ENCODE data around the gene FRMD4A. TPM values are rescaled to one million over a fixed set of nuclear protein-coding genes. Genes with fewer than 3 reads are reported as not detected.
"Not testable (repeated sequence)": the region's sequence is repeated elsewhere in the genome, so short reads cannot be mapped to it uniquely, and the experiment has no call there.

The FRMD4A gene
- total RNA-seq, 1 experiment from 2014 or later = 17.1 TPM

DNA sequence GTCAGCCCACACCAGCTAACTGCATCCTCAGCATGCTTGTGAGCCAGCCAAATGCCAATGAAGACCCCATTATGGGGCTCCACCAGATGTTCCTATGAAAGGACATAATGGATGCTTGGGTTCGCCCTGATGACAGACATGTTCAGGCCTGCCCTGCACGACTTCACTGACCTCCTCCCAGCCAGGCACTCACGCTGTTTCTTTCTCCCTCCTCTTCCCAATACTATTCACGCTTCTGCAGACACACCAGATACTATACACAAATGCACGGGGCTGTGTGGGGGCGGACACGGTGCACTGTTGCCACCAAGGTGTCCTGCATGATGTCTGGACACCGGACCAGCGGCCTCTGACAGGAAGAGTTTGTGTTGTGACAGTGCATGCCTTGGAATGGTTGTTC lies 459.7 kb downstream of the FRMD4A start:
- no peaks in the 10 kb centered on the region for H3K36me3 ChIP-seq
- 0 out of 2 replicates have a peak, but pooled peaks cover 2% of the 10 kb centered on the region for H3K4me1 ChIP-seq
- H3K9me3 ChIP-seq (replicated peaks) = no peaks in the 10 kb centered on the region
- no peak overlapping the region for H3K4me3 ChIP-seq
- DNase-seq = no peak
- H3K27ac ChIP-seq = no peak overlapping the region
- no peaks in the 10 kb centered on the region for H3K27me3 ChIP-seq

DNA sequence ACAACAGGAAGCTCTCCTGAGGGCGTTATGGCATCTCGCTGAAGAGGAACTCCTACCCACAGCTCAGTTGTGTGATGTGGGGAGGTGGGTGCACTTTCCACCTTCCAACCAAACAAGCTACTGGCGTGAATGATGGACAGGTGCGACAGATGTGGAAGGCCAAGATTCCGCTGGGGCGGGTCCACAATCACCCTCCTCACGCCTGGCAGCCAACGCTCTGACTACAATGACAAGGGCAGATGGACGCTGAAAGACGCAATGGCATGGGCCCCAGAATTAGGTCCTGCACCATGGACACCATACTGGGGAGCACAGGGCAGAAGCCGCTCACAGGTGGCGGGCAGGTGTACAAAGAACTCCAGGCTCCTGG lies 461.4 kb downstream of the FRMD4A start:
- Histone ChIP-seq H3K9me3 (replicated peaks) (no peaks in the 10 kb centered on the region), H3K4me1 (0 out of 2 replicates have a peak, but pooled peaks cover 2% of the 10 kb centered on the region), H3K4me3 (no peak overlapping the region), H3K27me3 (no peaks in the 10 kb centered on the region), H3K36me3 (no peaks in the 10 kb centered on the region), H3K27ac (no peak overlapping the region)
- no peak for DNase-seq

DNA sequence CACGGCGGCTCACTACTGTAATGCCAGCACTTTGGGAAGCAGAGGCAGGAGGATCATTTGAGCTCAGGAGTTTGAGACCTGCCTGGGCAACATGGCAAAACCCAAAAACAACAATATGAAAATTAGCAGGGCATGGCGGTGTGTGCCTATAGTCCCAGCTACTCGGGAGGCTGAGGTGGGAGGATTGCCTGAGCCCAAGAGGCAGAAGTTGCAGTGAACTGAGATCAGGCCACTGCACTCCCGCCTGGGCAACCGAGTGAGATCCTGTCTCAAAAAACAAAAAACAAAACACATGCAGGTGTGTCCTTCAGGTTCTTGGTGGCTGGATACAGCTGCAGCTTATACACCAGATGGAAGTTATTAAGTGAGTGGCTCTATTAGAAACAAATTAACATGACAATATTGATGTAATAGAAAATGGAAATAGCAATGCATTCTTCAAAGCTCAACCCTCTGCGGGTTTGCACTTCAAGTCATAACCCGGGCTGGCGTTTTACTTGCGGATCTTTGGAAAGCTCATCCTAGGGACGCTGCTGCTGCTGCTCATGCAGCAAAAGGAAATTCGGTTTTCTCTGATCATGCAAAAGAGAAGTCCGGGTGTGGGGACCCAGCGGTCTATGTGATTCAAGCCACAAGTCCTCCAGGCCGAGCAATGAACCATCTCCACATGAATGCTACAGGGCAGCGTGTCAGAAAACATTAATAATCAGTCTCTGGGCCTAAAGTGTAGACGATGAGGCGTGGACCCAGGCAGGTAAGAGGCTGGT lies 462.0 kb downstream of the FRMD4A start:
- no peak overlapping the region for H3K27ac ChIP-seq
- no peak overlapping the region for H3K4me3 ChIP-seq
- DNase-seq = no peak
- no peaks in the 10 kb centered on the region for H3K36me3 ChIP-seq
- H3K9me3 ChIP-seq (replicated peaks) = no peaks in the 10 kb centered on the region
- H3K4me1 ChIP-seq = 0 out of 2 replicates have a peak, but pooled peaks cover 2% of the 10 kb centered on the region
- H3K27me3 ChIP-seq = no peaks in the 10 kb centered on the region

DNA sequence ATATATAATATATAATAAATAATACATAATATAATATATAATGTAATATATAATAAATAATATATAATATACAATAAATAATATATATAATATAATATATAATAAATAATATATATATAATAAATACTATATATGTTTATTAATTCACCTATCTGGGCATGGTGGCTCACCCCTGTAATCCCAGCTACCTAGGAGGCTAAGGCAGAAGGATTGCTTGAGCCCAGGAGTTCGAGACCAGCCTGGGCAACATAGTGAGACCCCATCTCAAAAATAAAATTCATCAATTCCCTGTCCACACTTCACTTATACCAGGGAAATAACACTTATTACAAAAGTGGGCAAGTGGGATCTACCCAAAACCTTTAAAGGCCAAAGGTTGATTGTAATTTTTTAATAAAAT lies 462.9 kb downstream of the FRMD4A start:
- no peak for DNase-seq
- Histone ChIP-seq H3K4me3 (no peak overlapping the region), H3K36me3 (no peaks in the 10 kb centered on the region), H3K27me3 (no peaks in the 10 kb centered on the region), H3K4me1 (0 out of 2 replicates have a peak, but pooled peaks cover 2% of the 10 kb centered on the region), H3K9me3 (replicated peaks) (no peaks in the 10 kb centered on the region), H3K27ac (no peak overlapping the region)

DNA sequence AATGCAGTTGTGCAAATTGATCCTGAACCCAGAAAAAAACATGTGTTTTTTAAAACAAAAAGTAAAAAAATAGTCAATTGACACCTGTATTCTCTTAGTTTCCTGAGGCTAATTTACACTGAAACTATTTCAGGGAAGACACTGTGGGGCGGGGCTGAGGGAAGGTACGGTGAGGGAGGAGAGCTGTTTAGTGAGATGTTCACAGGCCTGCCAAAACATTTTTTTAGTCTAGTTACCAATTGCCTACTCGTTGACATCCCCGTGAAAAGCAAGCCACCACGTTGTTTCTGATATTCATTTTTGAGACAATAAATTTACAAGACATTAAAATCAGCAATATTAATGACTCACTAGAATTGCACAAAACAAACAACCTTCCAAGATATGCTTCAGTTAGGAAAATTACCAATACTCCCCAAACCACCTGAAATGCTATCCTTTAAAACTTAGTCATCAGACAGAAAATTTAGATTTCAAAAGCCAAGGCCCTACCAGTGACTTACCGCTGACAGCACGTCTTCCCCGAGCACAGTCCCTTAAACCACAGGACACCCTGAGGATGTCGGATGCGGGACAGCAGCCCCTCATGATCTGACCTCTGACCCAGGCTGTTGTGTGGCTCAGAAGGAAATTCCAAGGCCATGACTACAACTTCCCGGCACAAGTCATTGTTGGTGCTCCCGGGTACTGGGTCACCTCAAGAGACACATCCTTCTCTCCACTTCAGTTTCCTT lies 464.8 kb downstream of the FRMD4A start:
- no peak overlapping the region for H3K27ac ChIP-seq
- H3K9me3 ChIP-seq (replicated peaks) = no peaks in the 10 kb centered on the region
- no peaks in the 10 kb centered on the region for H3K4me1 ChIP-seq
- no peak overlapping the region for H3K4me3 ChIP-seq
- no peaks in the 10 kb centered on the region for H3K36me3 ChIP-seq
- no peaks in the 10 kb centered on the region for H3K27me3 ChIP-seq
- no peak for DNase-seq

DNA sequence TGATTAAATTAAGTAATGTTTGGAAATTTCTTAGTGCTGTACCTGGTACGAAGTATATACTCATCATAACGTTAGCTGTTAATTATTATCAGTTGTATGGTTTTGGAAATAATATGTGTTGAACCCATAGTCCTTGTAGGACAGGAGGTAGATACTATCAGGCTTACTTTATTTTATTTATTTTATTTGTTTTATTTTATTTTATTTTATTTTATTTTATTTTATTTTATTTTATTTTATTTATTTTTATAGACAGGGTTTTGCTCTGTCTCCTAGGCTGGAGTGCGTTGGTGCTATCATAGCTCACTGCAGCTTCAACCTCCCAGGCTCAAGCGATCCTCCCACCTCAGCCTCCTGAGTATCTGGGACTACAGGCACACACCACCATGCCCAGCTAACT lies 465.5 kb downstream of the FRMD4A start:
- H3K27me3 ChIP-seq; H3K4me1 ChIP-seq; DNase-seq; H3K4me3 ChIP-seq; H3K9me3 ChIP-seq (replicated peaks); H3K27ac ChIP-seq; H3K36me3 ChIP-seq: not testable (repeated sequence)

DNA sequence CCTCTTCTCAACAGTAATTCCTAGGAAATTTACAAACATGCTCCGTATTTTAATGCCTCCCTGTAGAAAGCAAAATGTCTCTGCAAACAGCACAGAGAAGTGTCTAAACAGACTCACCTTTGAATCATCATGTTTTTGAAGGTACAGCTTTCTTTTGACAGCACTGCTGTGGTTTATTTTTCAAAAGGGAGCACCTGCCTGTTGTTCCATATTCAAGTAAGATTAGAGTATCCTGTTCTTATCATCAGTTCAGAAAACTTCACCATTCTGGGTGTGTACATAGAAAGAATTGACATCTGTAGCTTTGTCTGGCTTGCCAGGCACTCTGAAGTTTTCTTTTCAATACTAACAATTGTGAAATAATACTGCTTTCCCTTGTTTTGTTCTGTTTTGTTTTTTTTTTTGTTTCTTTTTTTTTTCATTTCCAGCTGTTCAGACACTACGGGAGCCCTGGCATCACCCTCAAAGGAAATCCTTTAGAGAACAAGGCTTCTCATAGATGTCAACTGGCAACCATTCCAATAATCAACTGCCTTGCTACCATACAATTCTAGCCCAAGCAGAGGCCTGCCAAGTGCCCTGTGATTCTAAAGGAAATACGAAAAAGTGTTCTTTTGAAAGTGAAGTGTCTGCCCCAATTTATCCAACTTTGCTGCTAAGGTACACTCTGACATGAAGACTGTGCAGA lies 468.0 kb downstream of the FRMD4A start:
- H3K4me3 ChIP-seq = no peak overlapping the region
- no peaks in the 10 kb centered on the region for H3K9me3 ChIP-seq (replicated peaks)
- H3K4me1 ChIP-seq = no peaks in the 10 kb centered on the region
- H3K27ac ChIP-seq = no peak overlapping the region
- H3K36me3 ChIP-seq = no peaks in the 10 kb centered on the region
- no peaks in the 10 kb centered on the region for H3K27me3 ChIP-seq
- no peak for DNase-seq

DNA sequence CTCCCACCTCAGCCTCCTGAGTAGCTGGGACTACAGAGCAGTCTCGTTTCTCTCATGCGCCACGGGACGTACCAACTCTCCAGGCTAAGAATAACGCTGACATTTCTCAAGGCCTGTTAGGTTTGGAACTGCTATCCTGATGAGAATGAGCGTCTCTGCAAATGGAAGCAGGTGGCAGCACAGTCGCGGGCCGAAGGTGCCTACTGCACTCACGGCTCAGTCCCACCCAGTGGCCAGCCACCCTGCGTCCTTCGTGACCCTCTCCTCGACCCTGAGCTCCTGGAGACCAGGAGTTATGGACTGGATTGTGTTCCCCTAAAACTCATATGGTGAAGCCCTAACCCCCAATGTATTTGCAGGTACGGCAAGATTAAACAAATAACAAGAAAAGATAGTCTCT lies 469.8 kb downstream of the FRMD4A start:
- Histone ChIP-seq H3K4me1 (no peaks in the 10 kb centered on the region), H3K36me3 (no peaks in the 10 kb centered on the region), H3K27me3 (no peaks in the 10 kb centered on the region), H3K27ac (no peak overlapping the region), H3K9me3 (replicated peaks) (no peaks in the 10 kb centered on the region), H3K4me3 (no peak overlapping the region)
- no peak for DNase-seq

DNA sequence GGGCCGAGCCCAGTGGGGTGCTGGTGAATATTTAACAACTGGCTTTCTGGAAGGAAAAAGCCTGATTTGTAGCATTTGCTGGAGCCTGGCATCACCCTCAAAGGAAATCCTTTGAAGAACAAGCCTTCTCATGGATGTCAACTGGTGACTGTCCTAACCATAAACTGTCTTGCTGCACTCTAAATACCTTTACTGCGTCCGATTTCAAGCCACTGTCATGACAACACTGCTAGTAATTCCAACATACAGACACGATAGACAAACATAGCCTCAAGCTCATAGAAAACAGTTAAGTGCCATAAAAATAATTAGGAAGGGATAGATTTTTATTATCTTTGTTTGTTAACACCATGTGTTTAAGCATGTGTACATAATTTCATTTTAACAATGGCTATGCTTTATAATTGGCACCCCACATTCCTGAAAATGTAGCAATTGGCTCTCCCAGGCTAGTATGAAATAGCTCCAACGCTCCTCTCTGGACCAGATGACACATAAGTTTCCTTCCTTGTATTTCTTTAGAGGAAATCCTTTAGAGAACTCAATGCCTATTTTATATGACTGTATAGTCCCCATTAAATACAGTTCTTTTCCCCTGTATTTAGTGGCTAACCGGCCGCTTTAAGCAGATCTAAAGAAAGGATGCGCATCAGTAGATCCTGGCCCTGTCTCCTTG lies 470.6 kb downstream of the FRMD4A start:
- Histone ChIP-seq H3K4me1 (no peaks in the 10 kb centered on the region), H3K4me3 (no peak overlapping the region), H3K27ac (no peak overlapping the region), H3K27me3 (no peaks in the 10 kb centered on the region), H3K36me3 (no peaks in the 10 kb centered on the region), H3K9me3 (replicated peaks) (no peaks in the 10 kb centered on the region)
- no peak for DNase-seq

DNA sequence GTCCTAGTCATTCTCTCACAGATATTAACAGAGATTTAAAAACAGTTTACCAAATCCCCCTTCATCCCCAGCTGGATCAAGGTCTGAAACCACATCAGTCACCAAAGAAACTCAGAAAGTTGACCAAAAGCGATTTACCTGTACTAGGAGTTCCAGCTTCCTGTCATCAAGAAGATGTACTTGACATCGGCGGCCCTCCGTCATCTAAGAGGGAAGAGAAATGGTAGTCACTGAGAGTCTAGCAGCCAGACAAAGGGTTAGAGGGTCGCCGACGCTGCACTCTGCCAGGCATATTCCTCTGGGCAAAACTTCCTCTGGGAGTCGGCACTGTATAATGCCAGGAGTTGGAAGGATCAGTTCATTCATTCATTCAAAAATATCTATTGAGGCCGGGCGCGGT lies 472.0 kb downstream of the FRMD4A start:
- Histone ChIP-seq H3K4me3 (no peak overlapping the region), H3K27me3 (no peaks in the 10 kb centered on the region), H3K9me3 (replicated peaks) (no peaks in the 10 kb centered on the region), H3K27ac (no peak overlapping the region), H3K4me1 (no peaks in the 10 kb centered on the region), H3K36me3 (no peaks in the 10 kb centered on the region)
- no peak for DNase-seq

DNA sequence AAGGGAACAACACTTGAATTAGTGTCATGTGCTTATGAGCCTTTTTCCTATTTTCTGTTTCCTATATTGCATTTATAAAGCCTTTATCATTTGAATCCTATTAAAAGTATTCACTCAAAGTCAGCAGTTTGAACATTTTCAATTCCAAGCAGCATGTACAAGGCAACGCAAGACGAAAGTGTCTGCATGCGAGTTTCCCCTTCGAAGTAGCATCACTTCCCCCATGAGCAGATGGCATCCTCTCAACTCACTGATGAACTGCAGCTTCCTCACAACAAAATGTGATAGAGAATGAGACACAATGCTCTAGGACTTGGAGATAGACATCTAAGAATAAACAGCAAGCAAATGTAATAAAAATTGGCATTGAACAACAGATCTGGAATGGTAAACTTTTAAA lies 473.3 kb downstream of the FRMD4A start:
- Histone ChIP-seq H3K4me3 (no peak overlapping the region), H3K27ac (no peak overlapping the region), H3K27me3 (no peaks in the 10 kb centered on the region), H3K36me3 (no peaks in the 10 kb centered on the region), H3K9me3 (replicated peaks) (no peaks in the 10 kb centered on the region), H3K4me1 (no peaks in the 10 kb centered on the region)
- no peak for DNase-seq

DNA sequence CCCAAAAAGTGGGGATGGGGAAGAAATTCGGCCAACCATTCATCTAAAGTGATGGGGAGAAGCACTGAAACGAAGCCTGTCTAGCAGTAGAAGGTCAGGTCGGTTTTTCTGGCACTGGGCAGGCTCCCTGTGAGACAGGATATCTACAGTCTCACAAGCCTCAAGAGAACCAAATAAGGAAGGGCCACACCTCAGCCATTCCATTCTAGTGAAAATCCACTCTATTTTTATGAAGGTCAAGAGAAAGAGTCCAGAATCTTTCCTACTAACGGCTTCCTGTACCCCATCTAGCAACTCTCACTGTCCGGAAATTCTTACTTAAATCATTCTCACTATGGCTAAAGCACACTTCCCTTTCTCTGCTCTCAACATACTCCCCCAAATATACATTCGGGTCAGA lies 476.9 kb downstream of the FRMD4A start:
- no peak for DNase-seq
- Histone ChIP-seq H3K9me3 (replicated peaks) (no peaks in the 10 kb centered on the region), H3K4me1 (no peaks in the 10 kb centered on the region), H3K27ac (no peak overlapping the region), H3K27me3 (no peaks in the 10 kb centered on the region), H3K4me3 (no peak overlapping the region), H3K36me3 (no peaks in the 10 kb centered on the region)

DNA sequence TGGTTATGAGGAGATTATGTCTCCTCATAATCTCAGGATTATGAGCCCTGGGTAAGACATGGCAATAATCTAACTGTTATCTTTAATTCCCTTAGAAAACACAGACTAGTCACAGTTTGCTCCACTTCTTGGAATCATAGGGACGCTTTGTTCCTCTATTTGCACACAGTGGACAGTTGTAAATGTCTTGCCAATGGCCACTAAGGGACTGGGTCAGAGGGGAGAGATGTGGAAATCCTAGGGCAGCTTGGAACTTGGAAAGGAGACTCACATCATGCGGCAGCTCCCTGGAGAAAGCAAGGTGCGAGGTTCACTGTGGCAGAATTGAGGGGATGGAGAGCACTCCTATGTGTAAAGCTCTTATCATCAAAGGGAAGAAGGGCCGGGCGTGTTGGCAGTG lies 477.9 kb downstream of the FRMD4A start:
- no peaks in the 10 kb centered on the region for H3K9me3 ChIP-seq (replicated peaks)
- H3K27me3 ChIP-seq = no peaks in the 10 kb centered on the region
- H3K4me3 ChIP-seq = no peak overlapping the region
- H3K27ac ChIP-seq = no peak overlapping the region
- no peaks in the 10 kb centered on the region for H3K4me1 ChIP-seq
- DNase-seq = no peak
- H3K36me3 ChIP-seq = no peaks in the 10 kb centered on the region

DNA sequence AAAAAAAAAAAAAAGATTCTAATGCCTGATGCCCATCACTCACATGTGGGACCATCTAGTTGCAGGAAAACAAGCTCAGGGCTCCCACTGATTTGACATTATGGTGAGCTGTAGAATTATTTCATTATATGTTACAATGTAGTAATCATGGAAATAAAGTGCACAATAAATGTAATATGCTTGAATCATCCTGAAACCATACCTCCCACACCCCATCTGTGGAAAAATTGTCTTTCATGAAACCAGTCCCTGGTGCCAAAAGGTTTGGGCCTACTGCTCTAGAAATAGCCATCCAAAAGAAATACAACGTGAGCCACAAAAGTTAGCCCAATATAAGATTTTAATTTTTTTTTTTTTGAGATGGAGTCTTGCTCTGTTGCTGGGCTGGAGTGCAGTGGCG lies 478.8 kb downstream of the FRMD4A start:
- H3K9me3 ChIP-seq (replicated peaks) = no peaks in the 10 kb centered on the region
- no peak overlapping the region for H3K27ac ChIP-seq
- no peaks in the 10 kb centered on the region for H3K36me3 ChIP-seq
- no peak overlapping the region for H3K4me3 ChIP-seq
- no peaks in the 10 kb centered on the region for H3K27me3 ChIP-seq
- no peaks in the 10 kb centered on the region for H3K4me1 ChIP-seq
- DNase-seq = no peak
